ENCODE measurements around the gene MT1B.

DNA sequence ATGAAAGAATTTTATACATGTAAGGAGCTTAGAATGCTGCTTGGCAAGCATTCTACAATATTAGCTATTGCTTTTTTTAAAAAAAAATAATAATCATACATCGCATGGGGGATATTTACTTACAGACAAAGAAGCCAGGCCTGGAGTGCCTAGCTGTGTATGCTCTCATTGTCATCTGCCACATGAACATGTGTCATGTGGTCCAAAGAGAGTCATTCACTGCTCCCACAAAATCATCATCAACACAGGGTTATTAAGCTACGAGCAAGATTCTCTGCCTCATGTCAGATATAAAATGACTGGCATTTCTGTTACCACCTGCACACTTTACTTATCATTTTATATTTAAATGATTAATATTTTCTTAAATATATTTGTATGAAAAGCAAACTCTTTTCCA is 28.0 kb upstream of the MT1B start:
- TF ChIP-seq, protein P1, sequence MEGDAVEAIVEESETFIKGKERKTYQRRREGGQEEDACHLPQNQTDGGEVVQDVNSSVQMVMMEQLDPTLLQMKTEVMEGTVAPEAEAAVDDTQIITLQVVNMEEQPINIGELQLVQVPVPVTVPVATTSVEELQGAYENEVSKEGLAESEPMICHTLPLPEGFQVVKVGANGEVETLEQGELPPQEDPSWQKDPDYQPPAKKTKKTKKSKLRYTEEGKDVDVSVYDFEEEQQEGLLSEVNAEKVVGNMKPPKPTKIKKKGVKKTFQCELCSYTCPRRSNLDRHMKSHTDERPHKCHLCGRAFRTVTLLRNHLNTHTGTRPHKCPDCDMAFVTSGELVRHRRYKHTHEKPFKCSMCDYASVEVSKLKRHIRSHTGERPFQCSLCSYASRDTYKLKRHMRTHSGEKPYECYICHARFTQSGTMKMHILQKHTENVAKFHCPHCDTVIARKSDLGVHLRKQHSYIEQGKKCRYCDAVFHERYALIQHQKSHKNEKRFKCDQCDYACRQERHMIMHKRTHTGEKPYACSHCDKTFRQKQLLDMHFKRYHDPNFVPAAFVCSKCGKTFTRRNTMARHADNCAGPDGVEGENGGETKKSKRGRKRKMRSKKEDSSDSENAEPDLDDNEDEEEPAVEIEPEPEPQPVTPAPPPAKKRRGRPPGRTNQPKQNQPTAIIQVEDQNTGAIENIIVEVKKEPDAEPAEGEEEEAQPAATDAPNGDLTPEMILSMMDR (IDR thresholded peaks at IDR 0.05; ENCODE audit: low read depth, low read length): no peak
- no peak for TF ChIP-seq EZH2phosphoT487 (IDR thresholded peaks at IDR 0.05; ENCODE audit: low read depth)

Measured in OCI-LY3 (cell line).